Stimulated activated CD4-positive, alpha-beta T cell treated with anti-CD3 and anti-CD28 coated beads, TNF-alpha, amount 100 ng/mL, for 1 hour (primary cell): Measurements from ENCODE around the gene CYFIP2.

ENCODE experiments used
- DNase-seq, 3 donors: peaks; one replicate each; pipeline ENCODE4 v3.0.0-alpha.2; 2020; ENCODE audit warnings: low read depth in 3 of 3, low spot score in 1 of 3

CYFIP2 gene

DNA sequence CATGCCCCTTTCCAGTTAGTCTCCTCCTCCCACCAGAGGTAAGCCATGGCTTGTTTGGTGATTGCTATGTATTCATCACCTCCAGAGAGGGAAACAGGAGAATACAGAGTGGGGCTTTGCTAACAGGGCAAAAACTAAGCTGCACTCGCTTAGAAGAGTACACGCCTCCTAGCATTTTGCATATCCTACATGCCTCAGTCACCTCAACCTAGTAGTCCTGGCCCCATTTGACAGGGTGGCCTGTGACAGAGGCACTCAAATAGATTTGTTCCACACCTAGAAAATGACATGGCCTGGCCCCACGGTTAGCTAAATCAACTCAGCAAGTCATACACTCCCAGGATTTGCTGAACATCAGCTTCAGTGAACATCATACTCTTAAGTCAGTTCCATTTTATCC, 90.7 kb downstream of the CYFIP2 start:
- DNase-seq, result no peak

DNA sequence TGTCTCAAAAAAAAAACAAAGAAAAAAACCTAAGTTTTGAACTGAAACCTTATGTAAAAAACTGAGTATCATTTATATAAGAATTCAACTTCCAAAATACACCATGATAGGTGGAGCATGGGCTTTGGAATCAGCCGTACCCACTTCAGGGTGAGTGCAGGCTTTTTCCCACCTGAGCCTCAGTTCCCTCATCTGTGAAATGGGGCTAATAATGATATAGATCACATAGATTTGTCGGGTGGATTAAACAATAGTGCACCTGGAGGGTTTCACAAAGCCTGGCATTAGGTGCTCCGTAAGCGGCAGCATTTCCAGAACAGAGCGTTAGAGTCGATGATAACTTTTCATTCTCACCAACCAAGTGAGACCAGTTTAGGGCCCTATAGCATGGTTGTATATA, 91.9 kb downstream of the CYFIP2 start:
- no peak for DNase-seq

DNA sequence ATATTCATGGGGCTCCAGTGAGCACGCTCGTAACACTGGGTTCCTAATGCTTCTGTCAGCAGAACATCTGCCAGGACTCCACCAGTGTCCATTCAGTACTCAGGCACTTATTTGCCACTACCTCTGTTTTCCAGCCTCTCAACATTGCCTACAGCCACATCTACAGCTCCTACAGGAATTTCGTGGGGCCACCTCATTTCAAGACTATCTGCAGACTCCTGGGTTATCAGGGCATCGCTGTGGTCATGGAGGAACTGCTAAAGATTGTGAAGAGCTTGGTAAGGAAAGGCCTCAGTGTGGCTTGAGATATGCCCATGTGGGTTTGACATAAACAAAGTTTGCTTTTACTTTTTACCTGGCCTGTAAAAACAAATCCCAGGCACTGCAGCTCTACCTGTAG, 92.9 kb downstream of the CYFIP2 start:
- DNase-seq, result no peak

DNA sequence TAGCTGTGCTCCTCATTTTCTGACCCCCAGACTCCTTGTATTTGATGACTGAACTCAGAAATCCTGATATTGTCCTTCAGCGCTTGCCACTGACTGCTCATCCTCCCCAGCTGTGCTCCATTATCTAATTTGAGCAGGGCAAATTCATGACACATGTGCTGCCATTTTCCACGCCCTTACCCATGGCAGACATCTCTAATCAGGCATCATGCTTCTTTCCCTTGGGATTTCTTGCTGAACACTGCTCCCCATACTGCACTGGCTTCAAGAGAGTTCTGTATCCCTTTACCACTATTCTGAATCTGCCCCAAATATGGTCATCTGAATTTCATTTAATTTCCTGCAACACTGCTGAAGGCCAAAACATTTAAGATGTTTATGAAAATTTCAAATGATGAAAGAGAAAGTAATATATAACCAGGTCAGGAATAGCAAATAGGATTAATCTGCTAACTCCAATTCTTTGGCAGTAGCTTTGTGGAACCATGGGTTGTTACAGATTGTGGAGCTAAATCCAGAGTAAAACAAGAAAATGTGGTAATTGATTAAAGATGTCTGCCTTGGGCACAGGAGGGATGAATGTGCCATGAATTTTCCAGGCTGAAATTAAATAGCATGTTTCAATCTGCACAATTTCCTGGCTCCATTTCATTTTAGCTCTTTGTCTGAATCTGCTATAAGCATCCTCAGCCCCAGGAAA, 93.6 kb downstream of the CYFIP2 start:
- DNase-seq, result no peak

DNA sequence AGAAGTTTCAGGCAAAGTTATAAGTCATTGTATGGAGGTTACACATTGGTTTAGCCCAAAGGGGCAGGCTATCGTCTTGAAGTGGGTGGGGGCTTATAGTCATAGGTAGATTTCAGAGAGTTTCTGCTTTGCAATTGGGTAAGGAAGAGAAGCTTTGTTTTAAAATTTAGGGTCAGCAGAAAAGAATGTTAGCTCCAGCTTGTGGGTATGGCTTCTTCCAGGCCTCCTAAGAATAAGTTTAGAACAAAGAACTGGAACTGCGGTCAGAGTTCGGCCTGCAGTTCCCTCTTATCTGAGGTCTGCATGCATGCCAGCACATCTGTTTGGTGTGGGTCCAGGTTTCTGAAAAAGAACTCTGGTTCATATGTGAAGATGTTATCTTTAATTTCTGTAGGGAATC, 96.1 kb downstream of the CYFIP2 start:
- DNase-seq, result no peak

DNA sequence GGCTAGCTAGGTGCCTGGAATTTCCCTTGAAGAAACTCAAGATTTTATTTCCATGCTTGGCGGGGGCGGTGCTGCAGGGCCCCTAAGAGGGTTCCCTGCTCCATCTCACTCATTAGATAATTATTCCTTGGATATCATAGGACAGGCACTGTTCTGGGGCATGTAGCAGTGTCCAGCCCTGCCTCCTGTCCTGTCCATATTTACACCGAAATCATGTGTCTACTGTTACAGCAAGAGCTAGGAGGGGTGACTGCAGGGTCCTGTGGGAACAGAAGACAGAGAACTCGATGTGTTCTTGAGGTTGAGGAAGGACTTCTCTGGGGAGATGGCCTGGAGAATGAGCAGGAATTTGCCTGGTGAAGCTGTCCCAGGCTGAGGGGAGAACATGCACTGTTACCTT, 96.6 kb downstream of the CYFIP2 start:
- no peak for DNase-seq

DNA sequence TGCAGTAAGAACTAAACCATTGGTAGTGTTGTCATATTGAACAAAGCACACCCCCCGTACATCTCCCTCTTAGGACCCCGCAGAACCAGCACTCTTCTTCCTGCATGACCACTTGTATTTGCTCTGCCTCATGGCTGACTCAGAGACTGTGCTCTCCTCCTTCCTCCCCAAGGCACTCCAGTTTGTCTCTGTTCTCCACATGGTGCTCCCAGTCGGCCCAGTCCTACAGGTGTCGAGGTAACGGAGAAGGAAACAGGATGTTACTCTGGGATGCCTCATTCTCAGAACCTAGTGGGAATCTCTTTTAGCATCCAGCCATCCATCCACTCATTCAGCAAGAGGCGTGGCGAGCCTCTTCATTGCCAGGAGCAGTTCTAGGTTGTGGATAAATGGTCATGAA, 97.1 kb downstream of the CYFIP2 start:
- DNase-seq, result no peak

DNA sequence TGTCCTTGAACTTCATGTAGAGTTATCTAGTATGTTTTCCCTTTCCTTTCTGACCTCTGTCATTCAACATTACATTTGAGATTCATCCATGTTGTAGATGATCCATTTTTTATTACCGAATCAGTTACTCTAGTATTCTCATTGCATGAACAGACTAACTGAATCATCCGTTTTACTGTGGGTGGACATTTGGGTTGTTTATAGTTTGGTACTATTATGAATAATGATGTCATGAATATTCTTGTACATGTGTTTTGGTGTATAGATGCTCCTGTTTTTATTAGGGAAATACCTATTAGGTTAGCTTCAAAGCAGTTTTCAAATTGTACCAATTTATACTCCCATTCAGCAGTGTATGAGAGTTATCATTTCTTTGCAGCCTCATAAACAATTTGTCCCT, 99.8 kb downstream of the CYFIP2 start:
- no peak for DNase-seq

DNA sequence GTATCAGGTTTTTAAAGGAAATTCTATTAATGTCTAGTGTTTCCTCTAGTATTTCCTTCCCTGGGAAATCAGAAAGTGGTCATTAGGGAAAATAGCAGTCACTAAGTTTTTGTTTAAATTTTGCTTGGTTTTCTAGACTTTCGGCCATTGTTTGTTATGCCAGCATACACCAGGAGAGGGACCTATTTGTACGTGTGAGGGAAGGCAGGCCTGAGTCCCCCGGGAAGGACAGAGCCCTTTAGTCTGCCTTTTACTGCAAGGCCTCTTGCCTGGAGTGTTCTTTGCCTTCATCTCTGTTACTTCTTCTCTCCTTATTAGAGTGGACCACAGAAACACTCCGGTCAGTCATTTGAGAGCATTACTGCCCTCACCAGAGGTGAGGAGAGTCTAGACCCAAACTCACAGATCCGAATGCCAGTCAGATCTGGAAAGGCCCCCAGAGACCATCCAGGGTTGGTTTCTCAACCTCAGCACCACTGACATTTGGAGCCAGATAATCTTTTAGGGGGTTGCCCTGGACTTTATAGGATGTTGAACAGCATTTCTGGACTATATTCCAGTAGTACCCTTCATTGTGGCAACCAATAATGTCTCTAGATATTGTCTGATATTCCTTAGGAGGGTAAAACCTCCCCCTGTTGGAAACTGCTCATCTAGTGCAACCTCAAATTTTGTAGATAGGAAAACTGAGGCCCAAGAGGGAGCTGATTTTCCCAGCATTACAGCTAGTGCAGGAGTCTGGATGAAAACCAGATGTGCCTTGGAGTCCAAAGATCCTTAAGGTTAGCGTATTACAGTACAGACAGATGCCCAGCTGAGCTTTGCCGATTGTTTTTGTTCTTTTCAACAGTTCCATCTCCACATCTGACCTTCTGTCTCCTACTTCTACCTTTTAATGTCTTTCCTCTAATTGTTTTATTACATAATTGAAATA, 101.1 kb downstream of the CYFIP2 start:
- no peak for DNase-seq

DNA sequence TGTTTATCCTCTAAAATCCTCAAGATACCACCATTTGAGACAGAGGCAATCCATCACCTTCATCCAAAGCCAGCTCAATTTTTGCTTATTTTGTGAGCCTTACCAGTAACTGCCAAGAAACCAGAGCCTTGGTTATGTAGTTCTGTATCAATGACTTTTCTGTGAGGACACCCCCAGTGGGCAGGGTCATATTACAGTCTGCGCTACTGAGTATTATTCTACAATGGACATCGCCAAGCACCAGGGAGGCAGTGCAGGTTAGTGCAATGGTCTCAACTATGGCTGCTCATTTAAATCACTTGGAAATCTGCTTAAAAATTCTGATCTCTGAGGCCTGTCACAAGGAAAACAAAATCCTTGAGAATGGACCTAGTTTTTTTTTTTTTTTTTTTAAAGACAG, 103.6 kb downstream of the CYFIP2 start:
- DNase-seq, result no peak

DNA sequence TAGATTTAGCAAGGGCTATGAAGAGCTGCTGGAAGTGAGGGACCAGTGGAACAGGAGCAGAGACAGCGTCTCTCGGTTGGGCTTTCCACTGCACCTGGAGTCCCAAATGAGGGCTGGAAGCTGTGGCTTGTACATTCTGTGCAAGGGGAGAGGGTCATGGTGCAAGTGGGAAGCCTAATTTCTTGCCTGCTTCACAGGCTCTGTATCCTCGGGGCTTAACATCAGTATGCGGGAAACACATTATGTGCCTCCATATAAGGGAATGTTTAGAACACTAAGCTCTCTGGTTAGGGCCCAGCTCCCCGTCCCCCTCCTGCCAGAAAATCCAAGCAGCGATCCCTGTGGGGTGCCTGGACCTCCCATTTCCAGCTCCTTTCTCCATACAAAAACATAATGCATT, 105.0 kb downstream of the CYFIP2 start:
- DNase-seq, result no peak

DNA sequence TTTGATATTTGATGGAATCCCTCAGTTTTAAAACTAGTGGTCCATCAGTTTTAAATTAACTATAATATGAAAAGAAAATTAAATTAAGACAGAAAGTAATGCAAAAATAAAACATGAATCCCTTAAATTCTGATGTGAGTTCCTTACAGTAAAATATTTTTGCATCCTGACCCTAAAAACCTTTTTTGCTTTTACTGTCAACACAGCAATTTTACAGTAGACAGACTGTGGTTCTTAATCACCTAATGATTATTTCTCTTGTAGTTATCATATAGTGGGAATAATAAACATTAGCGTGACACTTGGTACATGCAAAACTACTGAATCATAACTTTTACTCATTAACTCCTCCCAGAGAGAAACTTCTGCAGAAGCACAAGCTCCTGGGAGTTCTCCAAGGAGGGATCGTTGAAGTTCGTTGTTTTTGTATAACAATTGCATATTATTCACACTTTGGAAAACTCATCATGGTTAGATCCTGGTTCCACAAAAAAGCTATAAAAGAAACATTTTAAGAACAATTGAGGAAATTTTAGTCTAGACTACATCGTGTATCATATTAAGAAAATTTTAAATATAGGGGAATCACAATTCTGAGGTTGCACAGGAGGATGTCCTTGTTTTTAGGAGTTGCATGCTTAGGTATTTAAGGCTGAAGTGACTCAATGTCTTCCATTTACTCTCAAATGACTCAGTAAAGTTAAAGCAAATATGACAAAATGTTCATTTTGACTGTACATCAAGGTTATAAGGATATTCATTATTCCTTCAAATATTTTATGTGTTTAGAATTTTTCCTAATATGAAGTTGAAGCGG, 105.9 kb downstream of the CYFIP2 start:
- no peak for DNase-seq

DNA sequence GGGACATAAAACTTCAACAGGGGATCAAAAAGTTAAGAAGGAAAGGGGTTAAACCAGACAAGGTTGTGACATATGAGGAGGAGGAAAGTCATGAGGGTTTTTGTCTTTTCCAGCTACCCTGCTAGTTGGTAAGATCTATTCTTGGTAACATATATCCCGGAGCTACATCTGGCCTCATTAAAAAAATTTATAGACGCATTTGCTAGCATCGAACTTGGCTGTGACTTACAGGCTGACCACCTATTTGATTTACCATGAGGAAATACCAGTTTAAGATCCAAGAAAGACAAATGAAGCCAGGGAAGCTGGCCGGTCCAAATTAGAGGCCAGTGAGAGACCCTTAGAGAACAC, 106.5 kb downstream of the CYFIP2 start:
- no peak for DNase-seq

DNA sequence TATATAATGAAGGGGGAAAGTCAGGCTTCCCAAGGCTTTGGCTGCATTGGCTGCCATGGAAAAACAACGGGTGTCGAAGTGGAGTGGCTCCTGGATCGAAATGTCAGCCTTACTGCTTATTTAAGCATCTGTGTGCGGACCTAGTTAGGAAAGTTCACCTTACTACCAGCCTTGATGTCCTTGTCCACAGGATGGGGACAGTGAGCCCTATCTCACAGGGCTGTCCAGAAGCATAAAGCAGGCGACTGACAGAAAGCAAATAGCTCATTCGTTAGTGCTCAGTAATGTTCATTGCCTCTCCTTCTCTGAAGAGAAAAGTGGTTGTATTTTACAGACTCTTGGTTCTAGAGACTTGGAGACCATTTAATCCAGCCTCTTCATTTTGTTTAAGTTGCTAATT, 112.6 kb downstream of the CYFIP2 start:
- DNase-seq, result no peak

DNA sequence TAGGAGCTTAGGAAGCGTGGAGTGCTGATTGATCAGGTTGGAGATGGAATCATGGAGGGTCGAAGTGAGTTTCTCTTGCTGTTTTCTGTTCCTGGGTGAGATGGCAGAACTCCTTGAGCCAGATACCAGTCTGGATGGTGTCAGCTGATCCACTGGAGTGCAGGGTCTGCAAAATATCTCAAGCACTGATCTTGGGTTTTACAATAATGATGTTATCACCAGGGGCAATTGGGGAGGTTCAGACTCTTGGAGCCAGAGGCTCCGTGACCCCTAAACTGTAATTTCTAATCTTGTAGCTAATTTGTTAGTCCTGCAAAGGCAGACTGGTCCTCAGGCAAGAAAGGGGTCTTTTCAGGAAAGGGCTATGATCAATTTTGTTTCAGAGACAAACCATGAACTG, 114.1 kb downstream of the CYFIP2 start:
- DNase-seq, result no peak

DNA sequence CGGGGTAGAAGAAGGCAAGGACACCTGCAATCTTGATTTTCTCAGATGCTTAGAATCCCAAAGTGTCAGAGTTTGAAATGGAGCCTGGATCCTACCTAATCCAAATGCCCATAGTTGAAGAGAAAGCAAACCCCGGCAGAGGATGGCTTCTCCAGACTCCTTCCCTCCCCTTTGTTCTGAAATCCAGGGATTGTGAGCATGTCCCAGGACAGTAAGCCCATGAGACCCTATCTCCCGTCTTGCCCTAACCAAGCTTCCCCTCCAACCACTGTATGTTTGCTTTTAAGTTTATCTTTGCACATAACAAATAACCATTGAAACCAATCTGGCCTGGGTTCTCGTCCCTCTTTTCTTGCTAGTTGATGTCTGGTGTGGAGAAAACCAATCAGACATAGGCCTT, 115.8 kb downstream of the CYFIP2 start:
- no peak for DNase-seq

DNA sequence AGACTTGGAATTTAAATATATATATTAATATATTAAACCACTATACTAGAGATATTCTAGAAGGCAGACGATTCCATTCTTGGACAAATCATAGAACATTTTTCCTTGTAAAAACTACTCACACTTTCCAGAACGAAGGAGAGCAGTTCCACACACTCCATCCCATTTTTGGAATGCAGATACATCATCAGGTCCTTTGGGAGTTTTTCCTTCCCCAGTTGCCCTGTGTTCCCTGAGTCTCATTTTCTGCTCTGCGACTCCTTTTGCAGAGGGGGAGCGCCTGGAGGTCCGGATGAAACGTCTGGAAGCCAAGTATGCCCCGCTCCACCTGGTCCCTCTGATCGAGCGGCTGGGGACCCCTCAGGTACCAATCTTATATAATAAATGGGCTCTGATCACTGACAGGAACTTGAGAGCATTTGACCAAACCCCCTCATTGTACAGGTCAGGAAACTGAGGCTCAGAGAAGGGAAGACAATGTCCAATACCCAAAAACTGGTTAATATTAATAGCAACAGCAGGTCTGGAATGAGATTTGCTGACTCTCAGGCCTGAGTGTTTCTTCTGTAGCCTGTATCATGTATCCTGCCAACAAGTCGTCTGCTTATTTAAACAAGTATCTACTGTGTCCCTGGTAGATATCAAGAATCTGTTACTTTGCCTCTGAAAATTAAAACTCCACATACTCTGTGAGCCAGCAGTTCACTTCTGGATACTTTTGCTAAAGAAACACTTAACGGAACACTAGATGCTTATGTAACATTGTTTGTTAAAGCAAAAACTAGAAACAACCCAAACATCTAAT, 117.3 kb downstream of the CYFIP2 start:
- DNase-seq, result no peak

DNA sequence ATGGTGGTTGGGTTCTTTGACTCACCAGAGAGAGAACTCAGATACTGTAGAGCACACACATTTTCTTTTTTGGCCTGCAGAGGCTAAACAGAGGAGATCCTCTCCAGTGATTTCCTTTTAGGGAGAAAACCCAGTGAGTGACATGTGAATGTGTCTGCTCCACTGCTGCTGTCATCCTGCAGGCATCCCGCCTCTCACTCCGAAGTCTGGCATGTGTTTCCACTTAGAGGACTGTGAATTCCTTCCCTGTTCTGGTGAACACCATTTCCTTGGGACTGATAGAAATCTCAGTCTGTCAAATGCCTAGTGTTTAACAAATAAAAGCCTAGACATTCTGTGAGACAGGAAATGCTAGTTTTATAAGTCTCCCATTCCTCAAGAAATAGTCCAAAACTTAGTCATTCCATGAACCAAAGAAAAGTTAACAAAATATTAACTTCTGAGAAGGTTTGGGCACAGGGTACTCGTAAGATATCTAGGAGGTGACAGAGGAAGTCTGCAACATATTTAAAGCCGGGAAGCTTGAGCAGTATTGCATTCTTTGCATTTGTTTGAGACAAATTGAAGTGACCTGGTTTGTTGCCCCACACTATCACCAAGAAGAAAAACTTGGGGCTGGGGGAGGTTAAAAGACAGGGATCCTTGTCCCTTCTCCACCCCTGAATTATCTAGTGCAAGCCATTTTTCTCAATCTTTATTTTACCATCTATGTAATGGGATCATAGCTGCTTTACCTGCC, 119.2 kb downstream of the CYFIP2 start:
- no peak for DNase-seq

DNA sequence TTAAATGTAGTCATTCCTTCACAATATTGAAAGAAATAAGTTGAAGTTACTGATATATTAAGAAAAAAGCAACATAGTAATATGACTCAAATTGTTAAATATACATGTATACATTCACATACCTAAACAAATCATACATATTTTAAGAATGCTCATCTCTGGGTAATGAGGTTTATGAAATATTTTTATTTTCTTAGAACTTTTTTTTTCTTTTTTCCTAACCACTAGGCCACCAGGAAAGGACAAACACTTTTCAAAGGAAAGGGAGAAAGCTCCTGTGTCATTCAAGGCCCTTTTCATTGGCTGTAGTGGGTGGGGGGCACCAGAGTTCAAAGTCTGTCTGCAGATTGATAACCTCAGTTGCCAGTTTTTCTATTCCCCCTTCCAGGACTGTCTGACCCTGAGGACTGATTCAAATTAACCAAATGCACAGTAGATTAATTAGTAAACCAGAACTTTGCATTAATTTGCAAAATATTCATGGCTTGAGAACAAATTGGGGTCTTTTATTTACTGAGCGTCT, 121.2 kb downstream of the CYFIP2 start:
- no peak for DNase-seq

DNA sequence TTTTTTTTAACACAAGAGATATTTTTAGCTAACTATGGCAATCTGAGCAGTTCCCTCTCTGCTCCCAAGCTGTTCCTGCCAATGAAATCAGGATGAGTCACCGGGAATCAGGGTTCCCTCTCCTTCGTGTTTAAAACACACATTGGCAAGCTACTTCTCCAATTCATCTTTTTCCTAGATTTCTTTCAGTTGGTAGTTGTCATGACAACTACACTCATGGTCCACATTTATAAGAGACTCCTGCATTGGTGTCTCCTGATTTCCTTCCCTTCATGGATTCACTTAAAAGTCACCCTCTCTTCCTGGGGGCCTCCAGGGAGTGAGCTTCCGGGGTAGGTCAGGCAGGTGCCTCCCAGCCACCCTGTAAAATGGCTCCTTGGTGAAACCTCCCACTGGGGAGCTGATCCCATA, 121.8 kb downstream of the CYFIP2 start:
- no peak for DNase-seq
